Coronary artery (tissue), 2 donors: ENCODE measurements around the gene CYP24A1.

Experiments
- DNase-seq: peaks from one replicate; pipeline ENCODE4 v3.0.0-alpha.2; 2017; ENCODE audit warnings: low spot score
- H3K27ac ChIP-seq, 2 donors: fragments of 200-600 bp; sonication (generic); one replicate each; pipeline ENCODE4 v1.5.1; 2016 to 2019
- H3K4me3 ChIP-seq: fragments of 200-600 bp; sonication (generic); 2 replicates; pipeline ENCODE4 v1.5.1; 2016; ENCODE audit warnings: mild to moderate bottlenecking, moderate library complexity
- TF ChIP-seq, protein P1 (sequence below): fragments of 200-600 bp; sonication (generic); IDR thresholded peaks from one replicate; pipeline ENCODE4 v1.5.1; 2019; ENCODE audit warnings: antibody characterized with exemption

CYP24A1 gene

DNA sequence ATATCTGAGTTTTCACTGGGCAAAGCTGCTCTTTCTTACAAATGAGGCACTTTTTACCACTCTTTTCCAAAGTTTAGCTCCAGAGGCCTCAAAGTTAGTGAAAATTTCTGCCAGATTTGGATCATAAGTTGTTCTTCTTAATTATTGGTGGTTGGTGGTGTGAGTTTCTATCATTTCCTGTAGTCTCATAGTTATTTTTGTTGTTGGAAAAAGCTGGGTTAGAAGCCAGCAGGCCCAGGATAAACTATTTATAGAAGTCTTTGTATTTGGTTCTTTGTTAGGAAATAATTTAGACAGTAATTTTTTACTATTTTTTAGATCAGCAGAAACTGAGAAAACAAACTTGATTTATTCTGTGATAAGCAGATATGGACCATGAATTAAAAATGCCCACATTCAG, 44.7 kb upstream of the CYP24A1 start:
- Histone ChIP-seq H3K27ac (no peak overlapping the region), H3K4me3 (no peak overlapping the region)
- TF ChIP-seq, protein P1, sequence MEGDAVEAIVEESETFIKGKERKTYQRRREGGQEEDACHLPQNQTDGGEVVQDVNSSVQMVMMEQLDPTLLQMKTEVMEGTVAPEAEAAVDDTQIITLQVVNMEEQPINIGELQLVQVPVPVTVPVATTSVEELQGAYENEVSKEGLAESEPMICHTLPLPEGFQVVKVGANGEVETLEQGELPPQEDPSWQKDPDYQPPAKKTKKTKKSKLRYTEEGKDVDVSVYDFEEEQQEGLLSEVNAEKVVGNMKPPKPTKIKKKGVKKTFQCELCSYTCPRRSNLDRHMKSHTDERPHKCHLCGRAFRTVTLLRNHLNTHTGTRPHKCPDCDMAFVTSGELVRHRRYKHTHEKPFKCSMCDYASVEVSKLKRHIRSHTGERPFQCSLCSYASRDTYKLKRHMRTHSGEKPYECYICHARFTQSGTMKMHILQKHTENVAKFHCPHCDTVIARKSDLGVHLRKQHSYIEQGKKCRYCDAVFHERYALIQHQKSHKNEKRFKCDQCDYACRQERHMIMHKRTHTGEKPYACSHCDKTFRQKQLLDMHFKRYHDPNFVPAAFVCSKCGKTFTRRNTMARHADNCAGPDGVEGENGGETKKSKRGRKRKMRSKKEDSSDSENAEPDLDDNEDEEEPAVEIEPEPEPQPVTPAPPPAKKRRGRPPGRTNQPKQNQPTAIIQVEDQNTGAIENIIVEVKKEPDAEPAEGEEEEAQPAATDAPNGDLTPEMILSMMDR: no peak
- DNase-seq: no peak

DNA sequence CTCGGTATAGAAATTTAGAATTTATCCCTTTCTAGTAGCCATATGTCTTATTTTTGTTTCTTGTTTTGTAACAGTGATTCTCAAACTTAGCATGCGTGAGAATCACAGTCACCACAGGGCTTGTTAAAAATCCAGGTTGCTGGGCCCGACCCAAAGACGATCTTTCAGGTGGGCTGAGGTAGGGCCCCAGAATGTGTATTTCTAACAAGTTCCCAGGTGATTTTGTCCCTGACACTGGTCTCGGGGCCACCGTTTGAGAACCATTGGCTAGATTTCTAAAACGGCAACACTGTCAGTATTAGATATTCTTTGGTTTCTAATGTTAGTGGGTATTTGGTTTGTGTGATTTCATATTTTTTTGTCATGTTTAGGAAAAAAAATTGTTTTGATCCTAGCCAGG, 44.0 kb upstream of the CYP24A1 start:
- Histone ChIP-seq H3K27ac (no peak overlapping the region), H3K4me3 (no peak overlapping the region)
- DNase-seq: no peak
- TF ChIP-seq, protein P1: no peak

DNA sequence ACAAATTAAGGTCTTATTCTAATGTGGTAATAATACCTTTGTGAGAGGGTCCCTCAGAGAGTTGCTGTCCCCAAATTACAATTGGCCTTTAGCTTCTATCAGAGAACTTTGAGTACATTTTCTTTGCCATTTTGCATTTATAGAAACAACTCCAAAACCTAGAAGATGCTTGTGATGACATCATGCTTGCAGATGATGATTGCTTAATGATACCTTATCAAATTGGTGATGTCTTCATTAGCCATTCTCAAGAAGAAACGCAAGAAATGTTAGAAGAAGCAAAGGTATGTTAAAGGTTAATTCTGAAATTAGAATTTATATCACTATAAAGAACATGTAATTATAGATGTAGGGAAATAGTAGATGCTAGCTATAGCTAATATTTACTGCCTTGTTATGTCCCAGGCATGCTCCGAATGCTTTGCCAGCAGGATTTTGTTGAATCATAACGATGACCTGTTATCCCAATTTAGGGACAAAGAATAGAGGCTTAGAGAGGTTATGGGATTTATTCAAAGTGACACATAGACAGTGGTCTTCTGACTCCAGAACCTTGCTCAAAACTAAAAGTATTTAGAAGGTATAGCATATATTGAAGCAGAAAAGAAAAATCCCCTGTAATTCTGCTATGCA, 41.5 kb upstream of the CYP24A1 start:
- TF ChIP-seq, protein P1: no peak
- Histone ChIP-seq H3K4me3 (no peak overlapping the region), H3K27ac (no peak overlapping the region)
- DNase-seq: no peak

DNA sequence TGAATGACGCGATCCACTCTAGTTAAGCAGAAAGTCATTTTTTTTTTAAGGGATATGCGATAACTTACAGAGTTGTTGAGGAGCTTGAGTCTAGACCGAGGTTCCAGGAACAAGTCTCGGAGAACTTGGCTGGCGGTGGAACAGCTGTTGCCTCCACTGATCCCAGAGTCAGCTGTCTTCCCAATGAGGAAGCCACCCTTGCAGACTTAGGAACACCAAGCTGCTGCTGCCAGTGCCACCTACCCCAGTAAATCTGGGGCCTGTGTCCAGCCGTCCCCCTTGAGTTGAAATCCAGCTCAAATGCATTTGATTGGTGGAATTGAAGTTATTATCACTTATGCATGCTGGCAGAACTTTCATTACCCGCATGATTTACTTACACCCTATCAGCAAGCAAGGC, 40.8 kb upstream of the CYP24A1 start:
- TF ChIP-seq, protein P1: no peak
- Histone ChIP-seq H3K27ac (no peak overlapping the region), H3K4me3 (no peak overlapping the region)
- DNase-seq: no peak

DNA sequence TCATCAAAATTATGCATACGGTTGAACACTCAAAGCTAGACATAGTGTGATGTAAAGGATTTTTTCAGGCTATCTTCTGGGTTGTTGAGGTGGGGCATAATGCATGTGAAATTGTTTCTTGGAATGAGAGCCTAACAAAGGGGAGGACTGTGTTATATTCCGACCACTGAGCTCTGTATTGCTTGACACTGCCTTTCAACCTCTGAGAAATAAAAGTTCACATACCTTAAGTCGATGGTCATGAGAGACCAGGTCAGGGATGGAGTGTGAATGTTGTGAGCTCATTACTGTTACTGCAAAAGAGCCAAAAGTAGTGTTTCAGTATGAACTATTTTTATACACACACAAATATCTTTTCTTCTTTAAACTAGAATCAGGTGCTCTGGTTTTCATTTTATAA, 39.1 kb upstream of the CYP24A1 start:
- Histone ChIP-seq H3K27ac (no peak overlapping the region), H3K4me3 (no peak overlapping the region)
- DNase-seq: no peak
- TF ChIP-seq, protein P1: no peak

DNA sequence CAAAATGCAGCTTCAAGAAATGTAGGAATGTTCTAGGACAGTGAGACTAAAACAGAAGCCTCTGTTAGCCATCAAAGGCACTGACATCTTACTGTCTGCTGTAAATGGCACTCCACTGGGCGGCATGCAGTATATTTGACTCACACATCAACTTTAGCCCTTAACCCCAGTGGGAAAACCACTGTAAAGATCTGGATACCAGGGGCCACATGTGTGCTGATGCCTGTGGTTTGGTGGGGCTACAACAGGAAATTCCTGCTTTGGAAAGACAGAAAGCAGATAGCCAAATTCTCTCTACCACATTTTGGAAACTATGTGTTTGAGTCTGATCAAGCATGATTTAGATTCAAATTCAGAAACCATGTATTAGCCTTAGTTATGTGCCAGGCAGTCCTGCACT, 38.4 kb upstream of the CYP24A1 start:
- DNase-seq: no peak
- TF ChIP-seq, protein P1: no peak
- H3K27ac ChIP-seq: no peak overlapping the region
- no peak overlapping the region for H3K4me3 ChIP-seq

DNA sequence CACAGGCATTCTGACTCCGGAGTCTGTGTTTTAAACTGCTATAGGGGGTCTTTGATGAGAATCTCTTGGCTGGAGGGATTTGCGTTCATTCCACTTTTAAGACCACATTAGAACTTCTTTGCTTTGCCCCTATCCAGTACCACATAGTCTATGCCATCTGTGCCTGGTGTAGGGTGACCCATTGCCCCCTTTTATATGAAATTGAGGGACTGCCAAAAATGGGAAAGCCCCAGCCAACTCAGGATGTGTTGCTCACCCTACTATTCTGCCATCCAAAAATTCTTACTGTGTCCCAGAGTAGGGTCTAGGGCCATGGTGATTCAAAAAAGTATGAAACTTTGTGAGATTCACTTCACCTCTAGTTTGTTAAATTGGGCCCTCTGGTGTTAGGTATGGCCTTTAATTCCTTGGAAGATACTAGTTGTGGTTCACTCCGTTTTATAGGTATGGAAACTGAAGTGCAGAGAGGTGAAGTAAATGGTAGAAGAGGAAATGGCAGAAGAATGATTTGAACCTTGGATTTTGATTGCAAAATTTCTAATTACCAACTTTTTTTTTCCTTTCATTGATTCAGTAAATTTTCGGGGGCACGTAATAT, 35.5 kb upstream of the CYP24A1 start:
- peak overlapping the region in 1 of 2 donors; percentile 95 for H3K27ac ChIP-seq
- DNase-seq: no peak
- H3K4me3 ChIP-seq: peak overlapping the region; percentile 98
- TF ChIP-seq, protein P1: no peak
